Smooth muscle cell (in vitro differentiated cells): ENCODE measurements around the gene CRYBA4. TPM values are rescaled to one million over a fixed set of nuclear protein-coding genes. Genes with fewer than 3 reads are reported as not detected.

Experiments used
- DNase-seq: peaks from one replicate; lab custom pipeline; 2025; ENCODE audit not compliant: unreplicated experiment; lab: John Stamatoyannopoulos, UW
- H2AFZ ChIP-seq: fragments of 200-600 bp; sonication (generic); 2 replicates; pipeline ENCODE4 v1.6.0; 2016; ENCODE audit warnings: antibody characterized with exemption, low read depth, mild to moderate bottlenecking
- H3F3A ChIP-seq: fragments of 200-600 bp; sonication (generic); 2 replicates; pipeline ENCODE4 v1.6.0; 2017; ENCODE audit warnings: antibody characterized with exemption, low read depth
- H3K27ac ChIP-seq: fragments of 200-600 bp; sonication (generic); 2 replicates; pipeline ENCODE4 v1.5.1; 2016; ENCODE audit warnings: low read depth, mild to moderate bottlenecking
- H3K27me3 ChIP-seq: fragments of 200-600 bp; sonication (generic); 2 replicates; pipeline ENCODE4 v1.6.1; 2016; ENCODE audit warnings: low read depth, mild to moderate bottlenecking
- H3K36me3 ChIP-seq: fragments of 200-600 bp; sonication (generic); 2 replicates; pipeline ENCODE4 v1.5.1; 2016; ENCODE audit warnings: low read depth
- H3K4me1 ChIP-seq: fragments of 200-600 bp; sonication (generic); 2 replicates; pipeline ENCODE4 v1.5.1; 2016; ENCODE audit warnings: low read depth
- H3K4me2 ChIP-seq: fragments of 200-600 bp; sonication (generic); 2 replicates; pipeline ENCODE4 v1.6.0; 2016; ENCODE audit warnings: mild to moderate bottlenecking
- H3K4me3 ChIP-seq: fragments of 200-600 bp; sonication (generic); 2 replicates; pipeline ENCODE4 v1.5.1; 2016; ENCODE audit warnings: mild to moderate bottlenecking
- H3K79me2 ChIP-seq: fragments of 200-600 bp; sonication (generic); 2 replicates; pipeline ENCODE4 v1.6.0; 2016; ENCODE audit warnings: low read depth, mild to moderate bottlenecking
- H3K9ac ChIP-seq: fragments of 200-600 bp; sonication (generic); 2 replicates; pipeline ENCODE4 v1.6.0; 2016; ENCODE audit warnings: low read depth
- H3K9me3 ChIP-seq: fragments of 200-600 bp; sonication (generic); replicated peaks from 2 replicates; pipeline ENCODE4 v1.5.1; 2016; ENCODE audit warnings: low read depth
- H4K20me1 ChIP-seq: fragments of 200-600 bp; sonication (generic); 2 replicates; pipeline ENCODE4 v1.6.0; 2016; ENCODE audit warnings: low read depth
- WGBS: methylation state at CpG from one replicate; pipeline ENCODE4 v1.1.7; 2016; ENCODE audit warnings: low lambda C conversion rate; 5-methylcytosine and 5-hydroxymethylcytosine counted together
- polyA plus RNA-seq: library from polyadenylated mRNA; unstranded; fragments of >200 nt; fragmentation: Nextera tagmentation; extraction: Ambion mirVana; gene quantifications from 2 replicates; pipeline ENCODE4 v1.2.1, GENCODE V29; 2016
- total RNA-seq: library from RNA; depleted of rRNA; stranded (reverse); fragments of >200 nt; gene quantifications from 2 replicates; pipeline ENCODE4 v1.2.3, GENCODE V29; 2014
- TF ChIP-seq, protein P1 (sequence below): fragments of 200-600 bp; sonication (generic); IDR thresholded peaks from 2 replicates; pipeline ENCODE4 v1.5.1; 2017; ENCODE audit warnings: borderline replicate concordance, mild to moderate bottlenecking, antibody characterized with exemption; ENCODE audit not compliant: insufficient read depth, poor library complexity, severe bottlenecking

CRYBA4 gene
- total and polyA plus RNA-seq, 2 experiments from 2014 or later = 1.8 to 4.9 TPM

DNA sequence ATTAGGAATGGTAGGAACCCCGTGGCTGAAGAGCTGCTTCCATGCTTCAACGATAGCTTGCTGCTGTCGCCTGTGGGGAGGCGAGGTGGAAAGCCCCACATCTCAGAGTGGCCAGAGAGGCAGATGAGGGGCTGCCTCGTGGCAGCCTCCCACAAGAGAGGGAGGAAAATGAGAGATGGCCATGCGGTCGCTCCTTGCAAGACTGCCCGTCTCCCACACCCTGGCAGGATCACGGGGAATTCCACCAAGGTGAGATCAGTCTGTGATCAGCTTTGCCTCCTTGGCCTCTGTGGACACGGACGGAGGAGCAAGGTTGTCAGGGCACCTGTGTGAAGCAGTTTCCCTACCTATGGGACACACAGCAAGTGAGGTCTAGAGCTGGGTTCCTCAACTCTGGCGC, 3.0 kb downstream of the CRYBA4 start:
- H3K36me3 ChIP-seq = no peaks in the 10 kb centered on the region
- peaks cover 3% of the 10 kb centered on the region for H3K4me1 ChIP-seq
- no peaks in the 10 kb centered on the region for H3K27me3 ChIP-seq
- no peak overlapping the region for H3K9ac ChIP-seq
- no peak overlapping the region for H3K4me3 ChIP-seq
- H3K4me2 ChIP-seq = no peak overlapping the region
- TF ChIP-seq, protein P1, sequence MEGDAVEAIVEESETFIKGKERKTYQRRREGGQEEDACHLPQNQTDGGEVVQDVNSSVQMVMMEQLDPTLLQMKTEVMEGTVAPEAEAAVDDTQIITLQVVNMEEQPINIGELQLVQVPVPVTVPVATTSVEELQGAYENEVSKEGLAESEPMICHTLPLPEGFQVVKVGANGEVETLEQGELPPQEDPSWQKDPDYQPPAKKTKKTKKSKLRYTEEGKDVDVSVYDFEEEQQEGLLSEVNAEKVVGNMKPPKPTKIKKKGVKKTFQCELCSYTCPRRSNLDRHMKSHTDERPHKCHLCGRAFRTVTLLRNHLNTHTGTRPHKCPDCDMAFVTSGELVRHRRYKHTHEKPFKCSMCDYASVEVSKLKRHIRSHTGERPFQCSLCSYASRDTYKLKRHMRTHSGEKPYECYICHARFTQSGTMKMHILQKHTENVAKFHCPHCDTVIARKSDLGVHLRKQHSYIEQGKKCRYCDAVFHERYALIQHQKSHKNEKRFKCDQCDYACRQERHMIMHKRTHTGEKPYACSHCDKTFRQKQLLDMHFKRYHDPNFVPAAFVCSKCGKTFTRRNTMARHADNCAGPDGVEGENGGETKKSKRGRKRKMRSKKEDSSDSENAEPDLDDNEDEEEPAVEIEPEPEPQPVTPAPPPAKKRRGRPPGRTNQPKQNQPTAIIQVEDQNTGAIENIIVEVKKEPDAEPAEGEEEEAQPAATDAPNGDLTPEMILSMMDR = no peak
- H2AFZ ChIP-seq = no peak overlapping the region
- DNase-seq = no peak
- H3K9me3 ChIP-seq = no peaks in the 10 kb centered on the region
- H3K79me2 ChIP-seq = no peaks in the 10 kb centered on the region
- H3K27ac ChIP-seq = no peak overlapping the region
- H3F3A ChIP-seq = no peaks in the 10 kb centered on the region
- 87% methylated on average over 12 of the region's 12 CpGs for WGBS
- no peaks in the 10 kb centered on the region for H4K20me1 ChIP-seq

GRCh38 chr22:26629988-26630761, 8.4 kb downstream of the CRYBA4 start:
- 94% methylated on average over 18 of the region's 18 CpGs for WGBS
- Histone ChIP-seq H3F3A (no peaks in the 10 kb centered on the region), H3K27me3 (no peaks in the 10 kb centered on the region), H3K4me1 (peaks cover 5% of the 10 kb centered on the region), H3K9me3 (no peaks in the 10 kb centered on the region), H3K79me2 (no peaks in the 10 kb centered on the region), H3K9ac (no peak overlapping the region), H2AFZ (no peak overlapping the region), H3K4me2 (no peak overlapping the region), H3K4me3 (no peak overlapping the region), H3K36me3 (no peaks in the 10 kb centered on the region), H4K20me1 (no peaks in the 10 kb centered on the region), H3K27ac (no peak overlapping the region)
- DNase-seq = no peak
- TF ChIP-seq, protein P1 = no peak

GRCh38 chr22:26631282-26631681, 9.5 kb downstream of the CRYBA4 start:
- Histone ChIP-seq H3K27me3 (no peaks in the 10 kb centered on the region), H3K4me2 (no peak overlapping the region), H3K36me3 (no peaks in the 10 kb centered on the region), H3K9ac (no peak overlapping the region), H3K79me2 (no peaks in the 10 kb centered on the region), H3F3A (no peaks in the 10 kb centered on the region), H3K9me3 (no peaks in the 10 kb centered on the region), H3K4me1 (peaks cover 5% of the 10 kb centered on the region), H4K20me1 (no peaks in the 10 kb centered on the region), H3K27ac (no peak overlapping the region), H3K4me3 (no peak overlapping the region), H2AFZ (no peak overlapping the region)
- DNase-seq = no peak
- TF ChIP-seq, protein P1 = no peak
- 88% methylated on average over 4 of the region's 4 CpGs for WGBS
